Loucy (cell line): ENCODE results near the gene C2CD3.
"Not testable (repeated sequence)": the region's sequence is repeated elsewhere in the genome, so short reads cannot be mapped to it uniquely, and the experiment has no call there.

Source experiments
- H2AFZ ChIP-seq: fragments of 200-600 bp; sonication (generic); 2 replicates; pipeline ENCODE4 v1.6.0; 2016; ENCODE audit warnings: antibody characterized with exemption, mild to moderate bottlenecking, low read length, moderate library complexity
- H3F3A ChIP-seq: fragments of 200-600 bp; 2 replicates; pipeline ENCODE4 v1.6.0; 2016; ENCODE audit warnings: antibody characterized with exemption, low read depth, mild to moderate bottlenecking
- H3K27me3 ChIP-seq: fragments of 200-600 bp; sonication (generic); 2 replicates; pipeline ENCODE4 v1.6.1; 2014; ENCODE audit warnings: low read length, mild to moderate bottlenecking; ENCODE audit not compliant: insufficient read depth, poor library complexity, severe bottlenecking
- H3K36me3 ChIP-seq: fragments of 200-600 bp; sonication (generic); 2 replicates; pipeline ENCODE4 v1.6.1; 2016; ENCODE audit warnings: low read length; ENCODE audit not compliant: insufficient read depth
- H3K4me1 ChIP-seq: fragments of 200-600 bp; sonication (generic); 2 replicates; pipeline ENCODE4 v1.5.1; 2014; ENCODE audit warnings: low read length, mild to moderate bottlenecking; ENCODE audit not compliant: insufficient read depth, poor library complexity, severe bottlenecking
- H3K4me2 ChIP-seq: fragments of 200-600 bp; sonication (generic); 2 replicates; pipeline ENCODE4 v1.6.0; 2014; ENCODE audit warnings: antibody characterized with exemption, low read length, low read depth, mild to moderate bottlenecking; ENCODE audit not compliant: poor library complexity, severe bottlenecking
- H3K4me3 ChIP-seq: fragments of 200-600 bp; sonication (generic); 2 replicates; pipeline ENCODE4 v1.5.1; 2014; ENCODE audit warnings: low read length, mild to moderate bottlenecking, mixed read lengths; ENCODE audit not compliant: poor library complexity, severe bottlenecking
- H3K79me2 ChIP-seq: fragments of 200-600 bp; sonication (generic); 2 replicates; pipeline ENCODE4 v1.6.1; 2014; ENCODE audit warnings: low read length; ENCODE audit not compliant: insufficient read depth
- H3K9ac ChIP-seq: fragments of 200-600 bp; sonication (generic); 2 replicates; pipeline ENCODE4 v1.6.0; 2014; ENCODE audit warnings: mild to moderate bottlenecking, low read depth, low read length, moderate library complexity; ENCODE audit not compliant: poor library complexity, severe bottlenecking
- H3K9me2 ChIP-seq: fragments of 200-600 bp; sonication (generic); replicated peaks from 2 replicates; pipeline ENCODE4 v1.6.1; 2016; ENCODE audit warnings: low read depth, low read length, mixed read lengths
- H3K9me3 ChIP-seq: fragments of 200-600 bp; sonication (generic); 2 replicates; pipeline ENCODE4 v1.6.1; 2014; ENCODE audit warnings: mild to moderate bottlenecking, antibody characterized with exemption, low read length, low read depth; ENCODE audit not compliant: insufficient read depth
- H4K20me1 ChIP-seq: fragments of 200-600 bp; sonication (generic); 2 replicates; pipeline ENCODE4 v1.6.0; 2014; ENCODE audit warnings: antibody characterized with exemption, low read length, mild to moderate bottlenecking; ENCODE audit not compliant: insufficient read depth, poor library complexity, severe bottlenecking
- CTCF ChIP-seq: fragments of 200-600 bp; sonication (generic); conservative IDR thresholded peaks from 2 replicates; pipeline ENCODE4 v1.5.1; 2014; ENCODE audit warnings: mild to moderate bottlenecking, antibody characterized with exemption, low read length
- EZH2phosphoT487 ChIP-seq: fragments of 200-600 bp; IDR thresholded peaks from 2 replicates; pipeline ENCODE4 v1.6.1; 2018; ENCODE audit warnings: antibody characterized with exemption, mild to moderate bottlenecking, moderate library complexity, borderline replicate concordance

The C2CD3 gene

GRCh38 chr11:74063628-74064027 is 107.2 kb downstream of the C2CD3 start:
- not testable (repeated sequence) for H4K20me1 ChIP-seq, H3K4me2 ChIP-seq, H3K9me3 ChIP-seq, H3K27me3 ChIP-seq, H3K9me2 ChIP-seq, H2AFZ ChIP-seq, H3K4me1 ChIP-seq, H3K9ac ChIP-seq, H3F3A ChIP-seq, H3K79me2 ChIP-seq, H3K4me3 ChIP-seq
- H3K36me3 ChIP-seq = peaks cover 10% of the 10 kb centered on the region; the same call in 1 of the 2 replicates

GRCh38 chr11:74061599-74061998 is 109.2 kb downstream of the C2CD3 start:
- H3F3A ChIP-seq, H3K27me3 ChIP-seq, H3K4me2 ChIP-seq, H3K79me2 ChIP-seq, H3K9ac ChIP-seq, H3K4me1 ChIP-seq, H3K9me2 ChIP-seq, H3K4me3 ChIP-seq, H4K20me1 ChIP-seq, H2AFZ ChIP-seq, H3K9me3 ChIP-seq: not testable (repeated sequence)
- peaks cover 17% of the 10 kb centered on the region; the same call in 1 of the 2 replicates for H3K36me3 ChIP-seq

- Histone ChIP-seq H3K36me3 (peaks cover 49% of the 10 kb centered on the region; the same call in 1 of the 2 replicates), H3K9me3 (no peaks in the 10 kb centered on the region), H3K4me2 (no peak overlapping the region), H3K27me3 (no peaks in the 10 kb centered on the region), H3K79me2 (no peaks in the 10 kb centered on the region), H3K9me2 (no peaks in the 10 kb centered on the region), H4K20me1 (no peaks in the 10 kb centered on the region), H3F3A (no peaks in the 10 kb centered on the region), H3K4me3 (no peak overlapping the region), H3K9ac (no peak overlapping the region), H3K4me1 (no peaks in the 10 kb centered on the region), H2AFZ (no peak overlapping the region)
- TF ChIP-seq CTCF = no peak
- TF ChIP-seq EZH2phosphoT487 = no peak
Observed at GRCh38 chr11:74057249-74058151, 113.3 kb downstream of the C2CD3 start.

GRCh38 chr11:74055938-74056337 is 114.9 kb downstream of the C2CD3 start:
- Histone ChIP-seq H2AFZ (no peak overlapping the region), H3K36me3 (peaks cover 59% of the 10 kb centered on the region; the same call in 1 of the 2 replicates), H3K9me3 (no peaks in the 10 kb centered on the region), H4K20me1 (no peaks in the 10 kb centered on the region), H3K79me2 (no peaks in the 10 kb centered on the region), H3K4me1 (no peaks in the 10 kb centered on the region), H3K9ac (no peak overlapping the region), H3K27me3 (no peaks in the 10 kb centered on the region), H3K9me2 (no peaks in the 10 kb centered on the region), H3F3A (no peaks in the 10 kb centered on the region), H3K4me3 (no peak overlapping the region), H3K4me2 (no peak overlapping the region)
- TF ChIP-seq EZH2phosphoT487 (no peak), CTCF (no peak)
